Thoracic aorta (tissue), 2 donors: ENCODE results near the gene KCNN1. TPM values are rescaled to one million over a fixed set of nuclear protein-coding genes. Genes with fewer than 3 reads are reported as not detected.

Source experiments
- ATAC-seq: fragments of 150-250 bp; one replicate; pipeline ENCODE4 v1.8.0; 2017; ENCODE audit warnings: low read depth; ENCODE audit not compliant: insufficient number of reproducible peaks, low FRiP score
- DNase-seq: peaks from one replicate; pipeline ENCODE4 v3.0.0-alpha.2; 2020; ENCODE audit warnings: low spot score
- H3K27ac ChIP-seq, 2 donors: fragments of 200-600 bp; sonication (generic); 1 replicate in 1 of 2; 2 replicates in 1 of 2; pipeline ENCODE4 v1.5.1; 2016; ENCODE audit warnings: mild to moderate bottlenecking in 2 of 2, moderate library complexity in 2 of 2
- H3K27me3 ChIP-seq: fragments of 200-600 bp; sonication (generic); replicated peaks from 2 replicates; pipeline ENCODE4 v1.6.0; 2016; ENCODE audit warnings: mild to moderate bottlenecking; ENCODE audit not compliant: insufficient read depth
- H3K36me3 ChIP-seq: fragments of 200-600 bp; sonication (generic); one replicate; pipeline ENCODE4 v1.5.1; 2016
- H3K4me1 ChIP-seq, 2 donors: fragments of 200-600 bp; sonication (generic); 1 replicate in 1 of 2; 2 replicates in 1 of 2; pipeline versions ENCODE4 v1.5.1 to v1.6.0; 2016; ENCODE audit warnings: low read depth in 2 of 2, mild to moderate bottlenecking in 1 of 2; ENCODE audit not compliant: control insufficient read depth in 1 of 2
- H3K4me3 ChIP-seq: fragments of 200-600 bp; sonication (generic); 2 replicates; pipeline ENCODE4 v1.5.1; 2016; ENCODE audit warnings: mild to moderate bottlenecking
- H3K9me3 ChIP-seq: fragments of 200-600 bp; sonication (generic); 2 replicates; pipeline ENCODE4 v1.5.1; 2016
- total RNA-seq, 2 donors: library from RNA; depleted of rRNA; stranded (reverse); fragments of >200 nt; gene quantifications; one replicate each; pipeline versions ENCODE4 v1.1.0 to v1.2.3, GENCODE V29; 2016
- TF ChIP-seq, protein P1 (sequence below): fragments of 200-600 bp; sonication (generic); IDR thresholded peaks from one replicate; pipeline ENCODE4 v1.5.1; 2019; ENCODE audit warnings: antibody characterized with exemption

KCNN1 gene
- total RNA-seq, 2 donors from 2014 or later, result 0.99 TPM; not detected in 1

DNA sequence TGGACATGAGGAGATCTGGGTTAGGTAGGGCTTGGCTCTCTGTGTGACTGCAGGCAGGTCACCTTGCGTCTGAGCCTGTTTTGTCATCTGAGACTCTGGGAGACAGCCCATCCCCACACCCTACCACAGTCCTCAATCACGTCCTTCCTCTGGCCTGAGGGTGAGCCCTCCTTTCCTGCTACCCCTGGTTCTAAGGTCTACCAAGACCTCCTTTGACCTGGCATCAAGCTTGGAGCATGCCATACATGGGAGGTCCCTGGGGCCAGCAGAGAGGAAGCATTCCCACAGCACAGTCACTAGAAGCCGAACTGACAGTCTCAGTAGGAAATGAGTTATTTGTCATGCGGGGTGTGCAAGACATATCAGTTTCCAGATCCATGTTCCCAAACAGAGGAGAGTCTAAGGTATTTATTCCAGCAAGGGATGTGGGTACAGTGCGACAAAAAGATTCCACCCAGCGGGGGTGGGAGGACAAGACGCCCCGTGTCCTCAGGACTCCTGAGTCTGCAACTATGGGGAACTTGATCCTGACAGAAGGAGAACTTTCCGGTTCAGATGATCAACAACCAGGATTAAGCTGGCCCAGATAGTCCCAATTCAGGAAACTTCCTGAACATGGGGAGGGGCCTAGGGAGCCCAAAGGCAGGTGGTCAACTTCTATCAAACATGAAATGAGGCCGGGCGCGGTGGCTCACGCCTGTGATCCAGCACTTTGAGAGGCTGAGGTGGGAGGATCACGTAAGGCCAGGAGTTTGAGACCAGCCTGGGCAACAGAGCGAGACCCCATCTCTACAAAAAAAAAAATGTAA, 50.6 kb downstream of the KCNN1 start:
- ATAC-seq (no peak), DNase-seq (no peak)
- no peak overlapping the region for H3K4me3 ChIP-seq
- H3K27me3 ChIP-seq, result no peaks in the 10 kb centered on the region
- TF ChIP-seq, protein P1, sequence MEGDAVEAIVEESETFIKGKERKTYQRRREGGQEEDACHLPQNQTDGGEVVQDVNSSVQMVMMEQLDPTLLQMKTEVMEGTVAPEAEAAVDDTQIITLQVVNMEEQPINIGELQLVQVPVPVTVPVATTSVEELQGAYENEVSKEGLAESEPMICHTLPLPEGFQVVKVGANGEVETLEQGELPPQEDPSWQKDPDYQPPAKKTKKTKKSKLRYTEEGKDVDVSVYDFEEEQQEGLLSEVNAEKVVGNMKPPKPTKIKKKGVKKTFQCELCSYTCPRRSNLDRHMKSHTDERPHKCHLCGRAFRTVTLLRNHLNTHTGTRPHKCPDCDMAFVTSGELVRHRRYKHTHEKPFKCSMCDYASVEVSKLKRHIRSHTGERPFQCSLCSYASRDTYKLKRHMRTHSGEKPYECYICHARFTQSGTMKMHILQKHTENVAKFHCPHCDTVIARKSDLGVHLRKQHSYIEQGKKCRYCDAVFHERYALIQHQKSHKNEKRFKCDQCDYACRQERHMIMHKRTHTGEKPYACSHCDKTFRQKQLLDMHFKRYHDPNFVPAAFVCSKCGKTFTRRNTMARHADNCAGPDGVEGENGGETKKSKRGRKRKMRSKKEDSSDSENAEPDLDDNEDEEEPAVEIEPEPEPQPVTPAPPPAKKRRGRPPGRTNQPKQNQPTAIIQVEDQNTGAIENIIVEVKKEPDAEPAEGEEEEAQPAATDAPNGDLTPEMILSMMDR, result no peak
- peaks cover 24% of the 10 kb centered on the region for H3K36me3 ChIP-seq
- H3K9me3 ChIP-seq, result no peaks in the 10 kb centered on the region
- peaks cover 68 to 87% of the 10 kb centered on the region in 2 donors for H3K4me1 ChIP-seq
- peak overlapping the region; percentile 66 to 98 for H3K27ac ChIP-seq

DNA sequence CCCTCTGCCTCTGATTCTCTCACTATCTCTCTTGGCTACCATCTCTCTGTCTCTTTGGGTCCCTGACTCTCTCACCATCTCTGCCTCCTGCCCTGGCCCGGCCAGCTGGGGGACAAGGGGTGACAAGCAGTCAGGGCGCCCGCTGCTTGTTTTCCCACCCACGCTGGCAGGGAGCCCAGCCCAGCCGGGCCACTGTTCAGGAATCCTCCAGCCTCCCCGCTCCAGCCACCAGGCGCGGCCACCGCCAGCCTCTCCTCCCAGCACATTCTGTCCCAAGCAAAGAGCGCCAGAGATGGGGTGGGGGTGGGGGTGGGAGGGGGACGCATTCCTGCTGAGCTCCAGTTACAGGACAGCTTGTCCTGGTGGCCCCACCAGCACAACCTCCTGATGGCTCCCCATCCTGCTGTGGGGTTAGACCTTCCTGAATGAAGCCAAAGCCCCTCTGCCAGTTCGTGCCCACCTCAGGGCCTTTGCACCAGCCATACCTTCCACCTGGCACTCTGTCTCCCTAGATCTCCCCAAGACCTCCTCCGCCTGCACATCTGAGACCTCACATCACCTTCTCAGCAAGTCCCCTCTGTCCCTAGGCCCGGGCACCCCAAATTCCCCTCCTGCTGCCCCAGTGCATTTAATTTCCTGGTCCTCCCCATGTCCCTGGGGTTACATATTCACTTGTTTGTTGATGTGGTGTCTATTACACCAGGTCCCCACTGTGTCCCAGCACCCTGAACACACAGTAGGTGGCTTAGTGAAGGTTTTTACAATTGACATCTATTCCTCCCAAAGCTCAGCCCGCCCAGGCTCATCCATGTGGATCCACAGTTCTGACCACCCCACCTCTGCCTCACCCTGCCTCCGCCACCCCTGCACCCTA, 53.5 kb downstream of the KCNN1 start:
- TF ChIP-seq, protein P1, result peak; percentile 44
- ATAC-seq (peak; percentile 19), DNase-seq (peak; percentile 77)
- peaks cover 72 to 89% of the 10 kb centered on the region in 2 donors for H3K4me1 ChIP-seq
- peak overlapping the region; percentile 51 for H3K4me3 ChIP-seq
- H3K36me3 ChIP-seq, result peaks cover 4% of the 10 kb centered on the region
- no peaks in the 10 kb centered on the region for H3K27me3 ChIP-seq
- no peaks in the 10 kb centered on the region for H3K9me3 ChIP-seq
- peak overlapping the region; percentile 93 to 98 for H3K27ac ChIP-seq

DNA sequence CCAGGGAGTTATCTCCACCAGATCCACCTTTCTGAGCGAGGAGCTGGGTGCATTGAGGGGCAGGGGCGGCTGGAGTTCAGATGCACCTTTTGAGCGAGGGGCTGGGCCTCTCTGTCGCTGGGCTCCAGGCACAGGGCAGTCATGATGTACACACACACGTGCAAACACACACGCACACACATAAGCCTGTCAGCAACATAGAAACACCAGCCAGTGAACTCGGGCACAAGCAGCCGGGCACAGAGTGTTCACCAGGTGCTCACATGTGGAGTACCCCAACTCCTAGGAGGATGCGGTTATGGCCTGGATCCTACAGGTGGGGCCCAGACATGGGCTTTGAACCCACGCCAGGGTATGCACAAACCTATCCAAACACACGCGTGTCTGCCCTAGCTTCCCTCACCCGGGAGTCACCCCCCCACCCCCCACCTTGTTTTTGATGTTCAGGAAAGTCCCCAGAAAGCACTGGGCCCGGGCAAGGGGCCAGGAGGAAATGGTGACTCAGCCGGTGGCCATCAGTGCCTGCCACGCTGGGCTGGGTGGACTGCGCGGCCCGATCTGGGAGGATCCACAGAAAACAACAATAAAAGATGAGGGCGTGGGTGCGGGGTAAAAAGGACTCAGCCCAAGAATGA, 54.3 kb downstream of the KCNN1 start:
- no peaks in the 10 kb centered on the region for H3K9me3 ChIP-seq
- TF ChIP-seq, protein P1, result no peak
- peak; percentile 77 for DNase-seq
- peak; percentile 34 for ATAC-seq
- H3K4me1 ChIP-seq, result peaks cover 70 to 84% of the 10 kb centered on the region in 2 donors
- peak overlapping the region; percentile 51 for H3K4me3 ChIP-seq
- no peaks in the 10 kb centered on the region for H3K27me3 ChIP-seq
- H3K36me3 ChIP-seq, result no peaks in the 10 kb centered on the region
- peak overlapping the region; percentile 93 to 98 for H3K27ac ChIP-seq

DNA sequence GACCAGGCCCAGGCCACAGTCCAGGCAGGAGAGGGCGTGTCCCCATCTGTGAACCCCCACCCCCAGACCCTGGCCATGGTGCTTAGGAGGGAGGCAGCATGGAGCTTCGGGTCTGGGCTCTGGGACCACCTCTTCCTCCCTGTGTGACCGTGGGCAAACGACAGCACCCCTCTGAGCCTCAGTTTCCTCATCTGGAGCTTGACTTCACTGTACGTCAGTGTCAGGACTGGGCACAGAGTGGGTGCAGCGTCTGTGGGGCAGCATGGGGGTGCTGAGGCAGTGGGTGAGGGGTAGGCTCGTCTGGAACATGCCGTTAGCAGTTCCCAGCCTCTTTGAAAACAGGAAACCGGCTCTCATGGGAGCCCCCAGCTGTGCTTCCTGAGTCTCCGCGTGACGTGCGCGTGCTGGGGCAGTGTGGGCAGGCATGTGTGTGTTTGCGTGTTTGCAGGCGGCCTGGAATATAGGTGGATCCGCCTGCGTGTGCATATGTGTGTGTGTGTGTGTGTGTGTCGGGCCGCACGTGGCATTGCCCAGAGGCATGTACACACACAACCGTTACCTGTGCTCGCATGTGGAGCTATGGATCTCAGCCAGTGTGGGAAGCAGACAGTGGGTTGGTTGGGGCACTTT, 56.8 kb downstream of the KCNN1 start:
- DNase-seq, result no peak
- TF ChIP-seq, protein P1, result no peak
- no peaks in the 10 kb centered on the region for H3K36me3 ChIP-seq
- H3K4me1 ChIP-seq, result peaks cover 47 to 60% of the 10 kb centered on the region in 2 donors
- no peak overlapping the region for H3K4me3 ChIP-seq
- no peak for ATAC-seq
- H3K27ac ChIP-seq, result peak overlapping the region; percentile 93 to 98
- H3K9me3 ChIP-seq, result no peaks in the 10 kb centered on the region
- no peaks in the 10 kb centered on the region for H3K27me3 ChIP-seq
